ENCODE results near the gene CDKN3.
"Not testable (repeated sequence)": the region's sequence is repeated elsewhere in the genome, so short reads cannot be mapped to it uniquely, and the experiment has no call there.

Gene CDKN3

GRCh38 chr14:54369343-54369742, 27.5 kb upstream of the CDKN3 start:
- Histone ChIP-seq H3K36me3 (ENCODE audit: control insufficient read depth in 2 of 2, insufficient read depth in 2 of 2, low read length in 2 of 2) (no peaks in the 10 kb centered on the region), H3K4me3 (ENCODE audit: low read length in 2 of 2) (no peak overlapping the region), H3K9me3 (ENCODE audit: control insufficient read depth in 2 of 2, low read length in 2 of 2) (no peaks in the 10 kb centered on the region), H3K27ac (ENCODE audit: low read depth in 2 of 2, low read length in 2 of 2) (no peak overlapping the region), H3K27me3 (ENCODE audit: control insufficient read depth in 2 of 2, insufficient read depth in 2 of 2, low read length in 2 of 2) (no peaks in the 10 kb centered on the region), H3K9ac (ENCODE audit: low read depth in 1 of 2, low read length in 2 of 2) (no peak overlapping the region), H3K4me1 (ENCODE audit: control insufficient read depth in 2 of 2, insufficient read depth in 2 of 2, low read length in 2 of 2) (peaks cover 0 to 10% of the 10 kb centered on the region in 2 donors)

GRCh38 chr14:54370323-54371198, 26.2 kb upstream of the CDKN3 start:
- Histone ChIP-seq H3K27ac (ENCODE audit: low read depth in 2 of 2, low read length in 2 of 2) (no peak overlapping the region), H3K36me3 (ENCODE audit: control insufficient read depth in 2 of 2, insufficient read depth in 2 of 2, low read length in 2 of 2) (no peaks in the 10 kb centered on the region), H3K9ac (ENCODE audit: low read depth in 1 of 2, low read length in 2 of 2) (no peak overlapping the region), H3K27me3 (ENCODE audit: control insufficient read depth in 2 of 2, insufficient read depth in 2 of 2, low read length in 2 of 2) (no peaks in the 10 kb centered on the region), H3K9me3 (ENCODE audit: control insufficient read depth in 2 of 2, low read length in 2 of 2) (no peaks in the 10 kb centered on the region), H3K4me3 (ENCODE audit: low read length in 2 of 2) (no peak overlapping the region), H3K4me1 (ENCODE audit: control insufficient read depth in 2 of 2, insufficient read depth in 2 of 2, low read length in 2 of 2) (peaks cover 0 to 10% of the 10 kb centered on the region in 2 donors)

- H3K27ac ChIP-seq (ENCODE audit: low read depth in 2 of 2, low read length in 2 of 2): no peak overlapping the region
- H3K36me3 ChIP-seq (ENCODE audit: control insufficient read depth in 2 of 2, insufficient read depth in 2 of 2, low read length in 2 of 2): no peaks in the 10 kb centered on the region
- H3K4me1 ChIP-seq (ENCODE audit: control insufficient read depth in 2 of 2, insufficient read depth in 2 of 2, low read length in 2 of 2): peaks cover 0 to 3% of the 10 kb centered on the region in 2 donors
- no peaks in the 10 kb centered on the region for H3K9me3 ChIP-seq (ENCODE audit: control insufficient read depth in 2 of 2, low read length in 2 of 2)
- no peak overlapping the region for H3K4me3 ChIP-seq (ENCODE audit: low read length in 2 of 2)
- no peak overlapping the region for H3K9ac ChIP-seq (ENCODE audit: low read depth in 1 of 2, low read length in 2 of 2)
- H3K27me3 ChIP-seq (ENCODE audit: control insufficient read depth in 2 of 2, insufficient read depth in 2 of 2, low read length in 2 of 2): no peaks in the 10 kb centered on the region
Observed at GRCh38 chr14:54374117-54374884, 22.5 kb upstream of the CDKN3 start.

- no peak overlapping the region for H3K4me3 ChIP-seq (ENCODE audit: low read length in 2 of 2)
- H3K9me3 ChIP-seq (ENCODE audit: control insufficient read depth in 2 of 2, low read length in 2 of 2): no peaks in the 10 kb centered on the region
- no peak overlapping the region for H3K9ac ChIP-seq (ENCODE audit: low read depth in 1 of 2, low read length in 2 of 2)
Observed at GRCh38 chr14:54377501-54377900, 19.3 kb upstream of the CDKN3 start.

DNA sequence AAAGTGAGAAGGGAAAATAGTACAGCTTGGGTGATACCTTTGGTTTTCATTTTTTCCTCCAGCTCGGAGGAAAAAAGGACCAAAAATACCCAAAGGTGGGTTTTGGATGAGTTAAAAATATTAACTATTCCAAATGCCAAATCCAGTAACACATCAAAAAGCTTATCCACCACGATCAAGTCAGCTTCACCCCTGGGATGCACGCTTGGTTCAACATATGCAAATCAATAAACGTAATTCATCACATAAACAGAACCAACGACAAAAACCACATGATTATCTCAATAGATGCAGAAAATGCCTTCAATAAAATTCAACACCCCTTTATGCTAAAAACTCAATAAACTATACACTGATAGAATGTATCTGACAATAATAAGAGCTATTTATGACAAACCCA, 17.9 kb upstream of the CDKN3 start:
- H3K36me3 ChIP-seq (ENCODE audit: control insufficient read depth in 2 of 2, insufficient read depth in 2 of 2, low read length in 2 of 2); H3K27me3 ChIP-seq (ENCODE audit: control insufficient read depth in 2 of 2, insufficient read depth in 2 of 2, low read length in 2 of 2); H3K4me3 ChIP-seq (ENCODE audit: low read length in 2 of 2); H3K4me1 ChIP-seq (ENCODE audit: control insufficient read depth in 2 of 2, insufficient read depth in 2 of 2, low read length in 2 of 2); H3K27ac ChIP-seq (ENCODE audit: low read depth in 2 of 2, low read length in 2 of 2); H3K9ac ChIP-seq (ENCODE audit: low read depth in 1 of 2, low read length in 2 of 2); H3K9me3 ChIP-seq (ENCODE audit: control insufficient read depth in 2 of 2, low read length in 2 of 2): not testable (repeated sequence)

More at GRCh38 chr14:54377501-54377900, 19.3 kb upstream of the CDKN3 start:
- Histone ChIP-seq H3K4me1 (ENCODE audit: control insufficient read depth in 2 of 2, insufficient read depth in 2 of 2, low read length in 2 of 2) (peaks cover 0 to 3% of the 10 kb centered on the region in 2 donors), H3K36me3 (ENCODE audit: control insufficient read depth in 2 of 2, insufficient read depth in 2 of 2, low read length in 2 of 2) (no peaks in the 10 kb centered on the region), H3K27me3 (ENCODE audit: control insufficient read depth in 2 of 2, insufficient read depth in 2 of 2, low read length in 2 of 2) (no peaks in the 10 kb centered on the region), H3K27ac (ENCODE audit: low read depth in 2 of 2, low read length in 2 of 2) (no peak overlapping the region)

DNA sequence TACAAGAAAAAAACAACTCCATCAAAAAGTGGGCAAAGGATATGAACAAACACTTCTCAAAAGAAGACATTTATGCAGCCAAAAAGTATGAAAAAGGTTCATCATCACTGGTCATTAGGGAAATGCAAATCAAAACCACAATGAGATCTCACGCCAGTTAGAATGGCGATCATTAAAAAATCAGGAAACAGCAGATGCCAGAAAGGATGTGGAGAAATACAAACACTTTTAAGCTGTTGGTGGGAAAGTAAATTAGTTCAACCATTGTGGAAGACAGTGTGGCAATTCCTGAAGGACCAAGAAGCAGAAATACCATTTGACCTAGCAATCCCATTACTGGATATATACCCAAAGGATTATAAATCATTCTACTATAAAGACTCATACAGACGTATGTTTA, 16.2 kb upstream of the CDKN3 start:
- H3K27ac ChIP-seq (ENCODE audit: low read depth in 2 of 2, low read length in 2 of 2); H3K9me3 ChIP-seq (ENCODE audit: control insufficient read depth in 2 of 2, low read length in 2 of 2); H3K27me3 ChIP-seq (ENCODE audit: control insufficient read depth in 2 of 2, insufficient read depth in 2 of 2, low read length in 2 of 2); H3K36me3 ChIP-seq (ENCODE audit: control insufficient read depth in 2 of 2, insufficient read depth in 2 of 2, low read length in 2 of 2); H3K4me3 ChIP-seq (ENCODE audit: low read length in 2 of 2); H3K4me1 ChIP-seq (ENCODE audit: control insufficient read depth in 2 of 2, insufficient read depth in 2 of 2, low read length in 2 of 2); H3K9ac ChIP-seq (ENCODE audit: low read depth in 1 of 2, low read length in 2 of 2): not testable (repeated sequence)

- H3K27me3 ChIP-seq (ENCODE audit: control insufficient read depth in 2 of 2, insufficient read depth in 2 of 2, low read length in 2 of 2): no peaks in the 10 kb centered on the region
- no peak overlapping the region for H3K9ac ChIP-seq (ENCODE audit: low read depth in 1 of 2, low read length in 2 of 2)
- H3K36me3 ChIP-seq (ENCODE audit: control insufficient read depth in 2 of 2, insufficient read depth in 2 of 2, low read length in 2 of 2): no peaks in the 10 kb centered on the region
Observed at GRCh38 chr14:54381821-54382220, 15.0 kb upstream of the CDKN3 start.

DNA sequence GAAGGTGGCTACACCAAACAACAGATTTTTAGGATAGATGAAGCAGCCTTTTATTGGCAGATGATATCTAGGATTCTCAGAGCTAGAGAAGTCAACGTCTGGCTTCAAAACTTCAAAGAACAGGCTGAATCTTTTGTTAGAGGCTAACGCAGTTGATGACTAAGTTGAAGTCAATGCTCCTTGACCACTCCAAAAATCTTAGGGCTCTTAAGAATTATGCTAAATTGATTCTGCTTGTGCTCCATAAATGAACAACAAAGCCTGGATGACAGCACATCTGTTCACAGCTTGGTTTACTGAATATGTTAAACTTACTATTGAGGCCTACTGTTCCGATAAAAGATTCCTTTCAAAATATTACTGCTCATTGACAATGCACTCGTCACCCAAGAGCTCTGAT, 13.0 kb upstream of the CDKN3 start:
- Histone ChIP-seq H3K36me3 (ENCODE audit: control insufficient read depth in 2 of 2, insufficient read depth in 2 of 2, low read length in 2 of 2) (no peaks in the 10 kb centered on the region), H3K4me1 (ENCODE audit: control insufficient read depth in 2 of 2, insufficient read depth in 2 of 2, low read length in 2 of 2) (no peaks in the 10 kb centered on the region), H3K27ac (ENCODE audit: low read depth in 2 of 2, low read length in 2 of 2) (no peak overlapping the region), H3K9ac (ENCODE audit: low read depth in 1 of 2, low read length in 2 of 2) (no peak overlapping the region), H3K27me3 (ENCODE audit: control insufficient read depth in 2 of 2, insufficient read depth in 2 of 2, low read length in 2 of 2) (no peaks in the 10 kb centered on the region), H3K9me3 (ENCODE audit: control insufficient read depth in 2 of 2, low read length in 2 of 2) (no peaks in the 10 kb centered on the region), H3K4me3 (ENCODE audit: low read length in 2 of 2) (no peak overlapping the region)

More at GRCh38 chr14:54381821-54382220, 15.0 kb upstream of the CDKN3 start:
- Histone ChIP-seq H3K27ac (ENCODE audit: low read depth in 2 of 2, low read length in 2 of 2) (no peak overlapping the region), H3K4me1 (ENCODE audit: control insufficient read depth in 2 of 2, insufficient read depth in 2 of 2, low read length in 2 of 2) (no peaks in the 10 kb centered on the region), H3K4me3 (ENCODE audit: low read length in 2 of 2) (no peak overlapping the region), H3K9me3 (ENCODE audit: control insufficient read depth in 2 of 2, low read length in 2 of 2) (no peaks in the 10 kb centered on the region)

DNA sequence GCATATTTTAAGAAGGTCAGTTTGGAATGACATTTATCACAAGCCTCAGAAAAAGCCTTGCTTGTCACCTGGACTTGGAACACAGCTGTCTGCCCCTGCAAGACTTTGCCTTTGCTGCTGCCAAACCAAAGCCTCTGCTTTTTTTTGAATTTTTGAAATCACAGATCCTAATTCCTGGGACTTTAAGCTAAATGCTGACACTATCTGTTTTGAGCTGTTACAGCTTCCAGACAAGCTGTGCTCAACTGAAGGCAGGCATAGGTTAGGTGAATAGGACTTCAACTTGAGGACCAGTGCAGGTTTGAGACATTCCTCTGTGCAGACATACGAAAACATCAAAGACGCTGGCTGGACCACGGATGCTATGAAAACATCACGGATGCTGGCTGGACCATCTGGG, 11.3 kb upstream of the CDKN3 start:
- Histone ChIP-seq H3K27ac (ENCODE audit: low read depth in 2 of 2, low read length in 2 of 2) (no peak overlapping the region), H3K9me3 (ENCODE audit: control insufficient read depth in 2 of 2, low read length in 2 of 2) (no peaks in the 10 kb centered on the region), H3K9ac (ENCODE audit: low read depth in 1 of 2, low read length in 2 of 2) (no peak overlapping the region), H3K27me3 (ENCODE audit: control insufficient read depth in 2 of 2, insufficient read depth in 2 of 2, low read length in 2 of 2) (no peaks in the 10 kb centered on the region), H3K4me3 (ENCODE audit: low read length in 2 of 2) (no peak overlapping the region), H3K36me3 (ENCODE audit: control insufficient read depth in 2 of 2, insufficient read depth in 2 of 2, low read length in 2 of 2) (no peaks in the 10 kb centered on the region), H3K4me1 (ENCODE audit: control insufficient read depth in 2 of 2, insufficient read depth in 2 of 2, low read length in 2 of 2) (no peaks in the 10 kb centered on the region)

DNA sequence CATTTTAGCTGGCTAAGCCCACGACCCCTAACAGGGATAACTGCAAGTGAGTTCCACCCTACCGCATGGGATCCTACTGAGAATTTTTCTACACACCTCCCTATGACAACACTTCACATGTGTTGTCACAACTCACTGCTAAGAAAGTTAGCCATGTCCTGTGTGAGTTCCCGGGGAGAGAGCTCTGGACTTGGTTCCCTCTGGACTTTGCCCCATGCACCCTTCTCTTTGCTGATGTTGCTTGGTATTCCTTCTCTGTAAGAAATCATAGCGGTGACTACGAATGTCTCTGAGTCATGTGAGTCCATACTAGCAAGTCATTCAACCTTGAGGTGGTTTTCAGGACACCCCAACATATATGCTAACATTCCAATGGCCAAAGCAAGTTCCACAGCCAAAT, 9.5 kb upstream of the CDKN3 start:
- Histone ChIP-seq H3K4me3 (ENCODE audit: low read length in 2 of 2) (no peak overlapping the region), H3K9me3 (ENCODE audit: control insufficient read depth in 2 of 2, low read length in 2 of 2) (no peaks in the 10 kb centered on the region), H3K27me3 (ENCODE audit: control insufficient read depth in 2 of 2, insufficient read depth in 2 of 2, low read length in 2 of 2) (no peaks in the 10 kb centered on the region), H3K9ac (ENCODE audit: low read depth in 1 of 2, low read length in 2 of 2) (no peak overlapping the region), H3K4me1 (ENCODE audit: control insufficient read depth in 2 of 2, insufficient read depth in 2 of 2, low read length in 2 of 2) (no peaks in the 10 kb centered on the region), H3K36me3 (ENCODE audit: control insufficient read depth in 2 of 2, insufficient read depth in 2 of 2, low read length in 2 of 2) (no peaks in the 10 kb centered on the region), H3K27ac (ENCODE audit: low read depth in 2 of 2, low read length in 2 of 2) (no peak overlapping the region)

All from mucosa of rectum (tissue), 2 donors.